ENCODE results near the gene ABCC11.
A peak's percentile ranks its signal among the peaks of the same experiment; 100 is the strongest.
"Not testable (repeated sequence)": the region's sequence is repeated elsewhere in the genome, so short reads cannot be mapped to it uniquely, and the experiment has no call there.

The ABCC11 gene

GRCh38 chr16:48271728-48272127 lies 24.4 kb upstream of the ABCC11 start:
- no peaks in the 10 kb centered on the region for H3K9me3 Mint-ChIP-seq
- H3K27ac Mint-ChIP-seq: no peak overlapping the region
- no peaks in the 10 kb centered on the region for H3K27me3 Mint-ChIP-seq
- H3K36me3 Mint-ChIP-seq (ENCODE audit: low read depth): peaks cover 37% of the 10 kb centered on the region
- H3K4me3 Mint-ChIP-seq: no peak overlapping the region
- no peaks in the 10 kb centered on the region for H3K4me1 Mint-ChIP-seq (ENCODE audit: low read depth)

DNA sequence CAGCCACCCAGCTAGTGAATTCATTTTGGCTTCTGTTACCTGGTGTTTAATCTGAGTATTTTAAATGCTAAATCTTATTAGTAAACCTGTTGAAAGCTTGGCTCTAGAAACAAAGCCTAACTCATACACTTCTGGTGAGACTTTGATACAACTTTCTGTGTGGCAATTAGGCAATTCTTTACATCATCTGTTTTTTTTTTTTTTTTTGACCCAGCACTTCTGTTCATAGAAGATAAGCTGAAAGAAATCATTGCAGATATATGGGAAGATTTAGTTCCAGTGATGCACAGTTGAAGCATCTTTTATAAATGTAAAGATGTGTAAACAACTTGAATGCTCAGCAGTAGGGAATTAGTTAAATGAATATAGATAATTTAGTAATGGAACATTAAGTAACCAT lies 21.7 kb upstream of the ABCC11 start:
- no peaks in the 10 kb centered on the region for H3K4me1 Mint-ChIP-seq (ENCODE audit: low read depth)
- H3K9me3 Mint-ChIP-seq: no peaks in the 10 kb centered on the region
- H3K27me3 Mint-ChIP-seq: no peaks in the 10 kb centered on the region
- H3K4me3 Mint-ChIP-seq: no peak overlapping the region
- H3K27ac Mint-ChIP-seq: peak overlapping the region; percentile 9
- peaks cover 38% of the 10 kb centered on the region for H3K36me3 Mint-ChIP-seq (ENCODE audit: low read depth)

GRCh38 chr16:48262631-48263030 lies 15.3 kb upstream of the ABCC11 start:
- Mint-ChIP-seq H3K27me3 (no peaks in the 10 kb centered on the region), H3K4me1 (ENCODE audit: low read depth) (no peaks in the 10 kb centered on the region), H3K9me3 (no peaks in the 10 kb centered on the region), H3K27ac (no peak overlapping the region), H3K36me3 (ENCODE audit: low read depth) (peaks cover 74% of the 10 kb centered on the region), H3K4me3 (no peak overlapping the region)

DNA sequence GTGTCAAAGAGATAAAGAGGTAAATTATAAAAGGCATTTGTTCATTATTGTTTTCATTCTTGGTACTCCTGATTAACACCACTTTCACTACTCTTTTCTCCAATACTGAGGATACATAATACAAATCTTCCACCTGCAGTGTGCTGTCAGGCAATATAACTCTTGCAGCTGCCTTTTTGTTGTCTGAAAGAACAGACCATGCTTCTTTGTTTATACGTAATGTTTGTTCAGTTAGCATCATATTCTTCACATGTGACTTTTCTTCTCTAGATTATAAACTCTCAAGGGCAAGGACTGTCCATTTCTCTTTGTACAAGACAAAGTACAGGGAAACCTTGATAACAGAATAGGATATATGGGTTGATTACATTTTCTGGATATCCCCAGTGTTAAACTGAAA lies 14.2 kb upstream of the ABCC11 start:
- Mint-ChIP-seq H3K4me3 (no peak overlapping the region), H3K27ac (no peak overlapping the region), H3K4me1 (ENCODE audit: low read depth) (no peaks in the 10 kb centered on the region), H3K9me3 (no peaks in the 10 kb centered on the region), H3K27me3 (no peaks in the 10 kb centered on the region), H3K36me3 (ENCODE audit: low read depth) (peaks cover 73% of the 10 kb centered on the region)

DNA sequence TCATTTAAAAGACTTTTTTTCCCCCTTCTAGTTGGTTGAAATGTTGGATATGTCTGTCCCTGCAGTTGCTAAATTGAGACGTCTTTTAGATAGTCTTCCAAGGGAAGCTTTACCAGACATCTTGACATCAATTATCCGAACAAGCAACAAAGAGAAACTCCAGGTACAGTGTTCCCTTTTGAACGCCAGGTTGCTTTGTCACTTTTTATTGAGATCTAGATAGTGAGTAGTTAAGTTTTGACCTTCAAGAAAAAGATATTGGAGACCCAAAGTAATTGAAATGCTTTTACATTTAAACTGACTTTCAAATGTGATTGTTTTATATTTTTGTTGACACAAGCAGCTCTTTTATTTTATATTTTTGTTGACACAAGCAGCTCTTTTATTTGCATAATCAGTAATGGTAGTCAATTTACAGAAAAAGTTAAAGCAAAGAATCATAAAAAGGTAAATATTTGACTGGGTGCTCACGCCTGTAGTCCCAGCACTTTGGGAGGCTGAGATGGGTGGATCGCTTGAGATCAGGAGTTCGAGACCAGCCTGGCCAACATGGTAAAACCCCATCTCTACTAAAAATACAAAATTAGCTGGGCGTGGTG lies 9.3 kb upstream of the ABCC11 start:
- peaks cover 67% of the 10 kb centered on the region for H3K36me3 Mint-ChIP-seq (ENCODE audit: low read depth)
- H3K9me3 Mint-ChIP-seq: no peaks in the 10 kb centered on the region
- no peaks in the 10 kb centered on the region for H3K27me3 Mint-ChIP-seq
- no peaks in the 10 kb centered on the region for H3K4me1 Mint-ChIP-seq (ENCODE audit: low read depth)
- no peak overlapping the region for H3K27ac Mint-ChIP-seq
- no peak overlapping the region for H3K4me3 Mint-ChIP-seq

GRCh38 chr16:48252013-48252412 lies 4.7 kb upstream of the ABCC11 start:
- H3K4me3 Mint-ChIP-seq: no peak overlapping the region
- no peaks in the 10 kb centered on the region for H3K9me3 Mint-ChIP-seq
- H3K36me3 Mint-ChIP-seq (ENCODE audit: low read depth): peaks cover 40% of the 10 kb centered on the region
- no peaks in the 10 kb centered on the region for H3K27me3 Mint-ChIP-seq
- H3K27ac Mint-ChIP-seq: no peak overlapping the region
- H3K4me1 Mint-ChIP-seq (ENCODE audit: low read depth): peaks cover 18% of the 10 kb centered on the region

DNA sequence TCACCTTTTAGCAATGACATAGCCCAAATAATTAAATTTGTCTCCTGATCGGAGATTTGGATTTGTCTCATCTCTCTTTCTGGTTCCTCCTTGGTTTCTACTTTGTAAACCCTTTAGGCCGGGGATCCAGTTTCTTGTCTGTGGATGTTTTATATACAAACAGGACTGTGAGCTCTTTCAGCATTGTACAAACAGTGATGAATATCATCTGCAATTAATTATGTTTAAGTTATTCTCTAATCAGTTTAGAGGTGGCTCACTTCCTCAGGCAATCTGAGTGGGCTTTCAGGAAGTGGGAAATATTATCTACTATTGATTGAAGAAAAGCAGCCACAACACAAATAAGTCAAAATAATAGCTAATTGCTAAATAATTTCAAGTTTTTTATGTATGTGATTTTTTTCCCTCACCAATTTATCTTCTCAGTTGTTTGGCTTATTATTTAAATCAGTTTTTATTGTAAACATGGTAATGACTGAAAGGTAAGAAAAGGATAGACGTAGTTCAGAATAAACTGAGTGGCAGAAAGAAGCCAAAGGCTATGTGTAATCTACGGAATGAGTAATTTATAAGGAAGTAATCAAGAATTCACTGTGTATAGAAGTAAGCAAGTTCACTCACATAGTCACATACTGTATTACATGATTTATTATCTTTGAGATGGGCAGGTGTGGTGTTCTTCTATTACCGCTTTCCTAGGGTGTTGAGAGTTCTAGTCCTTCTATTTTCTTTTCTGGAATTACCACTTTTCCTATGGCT lies 3.4 kb upstream of the ABCC11 start:
- H3K4me3 Mint-ChIP-seq: no peak overlapping the region
- peaks cover 29% of the 10 kb centered on the region for H3K36me3 Mint-ChIP-seq (ENCODE audit: low read depth)
- H3K27me3 Mint-ChIP-seq: no peaks in the 10 kb centered on the region
- H3K27ac Mint-ChIP-seq: no peak overlapping the region
- no peaks in the 10 kb centered on the region for H3K9me3 Mint-ChIP-seq
- peaks cover 29% of the 10 kb centered on the region for H3K4me1 Mint-ChIP-seq (ENCODE audit: low read depth)

DNA sequence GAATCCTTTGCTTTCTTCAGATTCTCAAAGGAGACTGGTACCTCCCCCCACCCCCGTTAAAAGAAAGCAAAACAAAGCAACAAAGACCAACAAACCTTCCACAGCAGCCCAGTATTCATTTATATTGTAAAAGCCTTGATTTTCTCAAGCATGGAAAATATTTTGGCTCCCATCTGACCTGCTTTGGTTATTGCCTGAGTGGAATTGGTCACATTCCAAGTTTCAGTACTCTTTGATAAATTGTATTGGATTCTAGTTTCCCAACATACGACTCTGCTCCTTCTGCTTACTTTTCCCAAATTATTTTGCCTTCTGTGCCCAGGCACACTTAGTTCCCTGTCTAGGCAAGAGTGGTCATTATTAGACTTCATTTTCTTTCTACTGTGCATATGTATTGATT lies 1.3 kb downstream of the ABCC11 start:
- no peak overlapping the region for H3K27ac Mint-ChIP-seq
- H3K9me3 Mint-ChIP-seq: no peaks in the 10 kb centered on the region
- no peaks in the 10 kb centered on the region for H3K27me3 Mint-ChIP-seq
- peaks cover 37% of the 10 kb centered on the region for H3K4me1 Mint-ChIP-seq (ENCODE audit: low read depth)
- peak overlapping the region; percentile 98 for H3K4me3 Mint-ChIP-seq
- H3K36me3 Mint-ChIP-seq (ENCODE audit: low read depth): peaks cover 10% of the 10 kb centered on the region

DNA sequence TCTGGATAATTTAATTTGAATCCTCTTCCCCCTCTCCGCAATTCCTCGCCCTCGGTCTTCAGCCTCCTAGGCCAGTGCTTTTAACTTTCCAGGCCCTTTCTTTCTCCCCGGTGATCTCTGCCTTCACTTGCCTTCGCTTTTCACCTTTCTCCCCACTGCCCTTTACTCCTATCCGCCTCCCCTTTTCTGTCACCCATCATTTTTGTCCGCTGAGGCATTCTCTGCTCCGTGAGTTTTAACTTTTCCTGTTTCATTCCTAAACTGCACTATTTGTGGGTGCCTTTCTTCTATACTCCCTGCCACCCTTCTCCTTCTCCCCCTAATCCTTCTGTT lies 2.5 kb downstream of the ABCC11 start:
- peaks cover 5% of the 10 kb centered on the region for H3K9me3 Mint-ChIP-seq
- peaks cover 10% of the 10 kb centered on the region for H3K36me3 Mint-ChIP-seq (ENCODE audit: low read depth)
- peaks cover 1% of the 10 kb centered on the region for H3K27me3 Mint-ChIP-seq
- H3K27ac Mint-ChIP-seq: peak overlapping the region; percentile 95
- H3K4me1 Mint-ChIP-seq (ENCODE audit: low read depth): peaks cover 30% of the 10 kb centered on the region
- H3K4me3 Mint-ChIP-seq: peak overlapping the region; percentile 98

DNA sequence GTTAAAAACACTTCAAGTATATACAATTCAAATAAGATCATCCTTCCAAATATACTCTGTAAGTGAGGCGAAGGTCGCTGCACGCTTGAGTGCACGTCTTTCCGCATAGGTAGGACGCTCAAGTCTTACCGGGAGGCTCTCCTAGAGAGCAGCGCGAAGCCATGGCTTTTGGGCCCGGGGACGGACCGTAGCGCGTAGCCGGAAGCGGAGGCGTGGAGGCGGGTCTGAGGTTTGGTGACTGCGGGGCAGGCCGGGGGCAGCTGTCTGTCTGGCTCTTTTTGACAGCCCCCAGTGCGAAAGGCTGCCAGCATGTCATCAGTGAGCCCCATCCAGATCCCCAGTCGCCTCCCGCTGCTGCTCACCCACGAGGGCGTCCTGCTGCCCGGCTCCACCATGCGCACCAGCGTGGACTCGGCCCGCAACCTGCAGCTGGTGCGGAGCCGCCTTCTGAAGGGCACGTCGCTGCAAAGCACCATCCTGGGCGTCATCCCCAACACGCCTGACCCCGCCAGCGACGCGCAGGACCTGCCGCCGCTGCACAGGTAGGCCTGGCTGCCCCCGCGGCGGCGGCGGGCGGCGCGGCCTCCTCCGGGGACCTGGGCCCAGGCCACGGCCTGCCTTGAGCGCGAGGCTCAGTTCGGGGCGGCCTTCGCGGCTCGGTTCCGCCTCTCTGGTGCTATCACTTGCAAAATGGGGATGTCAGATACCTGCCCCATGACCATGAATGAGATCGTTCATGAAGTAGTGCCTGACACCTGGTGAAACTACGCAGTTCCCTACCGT lies 3.1 kb downstream of the ABCC11 start, which contains the start of gene LONP2:
Gene LONP2 (plus strand): TSS at position 221 of the 783 bp plus-strand sequence. CDS start 89 bp downstream, at position 310.
- Mint-ChIP-seq H3K36me3 (ENCODE audit: low read depth) (peaks cover 10% of the 10 kb centered on the region), H3K27me3 (peaks cover 6% of the 10 kb centered on the region), H3K9me3 (peaks cover 6% of the 10 kb centered on the region), H3K4me3 (peak within 1 kb of the TSS; percentile 98), H3K4me1 (ENCODE audit: low read depth) (peaks cover 30% of the 10 kb centered on the region), H3K27ac (peak within 1 kb of the TSS; percentile 95)

DNA sequence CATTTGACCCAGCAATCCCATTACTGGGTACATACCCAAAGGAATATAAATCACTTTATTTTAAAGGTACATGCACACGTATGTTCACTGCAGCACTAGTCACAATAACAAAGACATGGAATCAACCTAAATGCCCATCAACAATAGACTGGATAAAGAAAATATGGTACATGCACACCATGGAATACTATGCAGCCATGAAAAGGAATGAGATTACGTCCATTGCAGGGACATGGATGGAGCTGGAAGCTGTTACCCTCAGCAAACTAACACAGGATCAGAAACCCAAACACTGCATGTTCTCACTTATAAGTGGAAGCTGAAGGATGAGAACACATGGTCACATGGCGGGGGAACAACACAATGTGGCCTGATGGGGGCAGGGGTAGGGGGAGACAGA lies 7.2 kb downstream of the ABCC11 start:
- H3K27ac Mint-ChIP-seq; H3K4me3 Mint-ChIP-seq; H3K36me3 Mint-ChIP-seq (ENCODE audit: low read depth); H3K4me1 Mint-ChIP-seq (ENCODE audit: low read depth); H3K27me3 Mint-ChIP-seq; H3K9me3 Mint-ChIP-seq: not testable (repeated sequence)

DNA sequence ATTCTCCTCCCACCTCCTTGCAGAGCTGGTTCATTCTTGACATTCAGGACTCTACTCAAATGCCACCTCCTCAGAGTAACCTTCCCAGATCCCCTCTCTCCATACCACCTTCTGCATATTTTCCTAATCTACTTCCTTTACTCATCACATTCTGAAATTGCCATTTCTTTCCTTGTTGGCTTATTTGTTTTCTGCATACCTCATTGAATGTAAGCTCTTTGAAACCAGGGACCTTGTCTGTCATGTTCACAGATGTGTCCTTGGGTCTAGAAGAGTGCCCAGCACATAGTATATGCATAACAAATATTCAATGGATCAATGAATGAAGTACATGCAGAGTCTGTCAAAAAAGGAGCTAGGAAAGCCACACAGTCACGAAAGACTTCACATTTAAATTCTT lies 11.1 kb downstream of the ABCC11 start:
- Mint-ChIP-seq H3K9me3 (peaks cover 6% of the 10 kb centered on the region), H3K27me3 (peaks cover 6% of the 10 kb centered on the region), H3K27ac (no peak overlapping the region), H3K4me3 (no peak overlapping the region), H3K36me3 (ENCODE audit: low read depth) (no peaks in the 10 kb centered on the region), H3K4me1 (ENCODE audit: low read depth) (peaks cover 19% of the 10 kb centered on the region)

- Mint-ChIP-seq H3K27ac (no peak overlapping the region), H3K27me3 (peaks cover 6% of the 10 kb centered on the region), H3K4me1 (ENCODE audit: low read depth) (peaks cover 19% of the 10 kb centered on the region), H3K36me3 (ENCODE audit: low read depth) (no peaks in the 10 kb centered on the region), H3K4me3 (no peak overlapping the region), H3K9me3 (peaks cover 6% of the 10 kb centered on the region)
Measured at GRCh38 chr16:48235556-48236136, 11.7 kb downstream of the ABCC11 start.

DNA sequence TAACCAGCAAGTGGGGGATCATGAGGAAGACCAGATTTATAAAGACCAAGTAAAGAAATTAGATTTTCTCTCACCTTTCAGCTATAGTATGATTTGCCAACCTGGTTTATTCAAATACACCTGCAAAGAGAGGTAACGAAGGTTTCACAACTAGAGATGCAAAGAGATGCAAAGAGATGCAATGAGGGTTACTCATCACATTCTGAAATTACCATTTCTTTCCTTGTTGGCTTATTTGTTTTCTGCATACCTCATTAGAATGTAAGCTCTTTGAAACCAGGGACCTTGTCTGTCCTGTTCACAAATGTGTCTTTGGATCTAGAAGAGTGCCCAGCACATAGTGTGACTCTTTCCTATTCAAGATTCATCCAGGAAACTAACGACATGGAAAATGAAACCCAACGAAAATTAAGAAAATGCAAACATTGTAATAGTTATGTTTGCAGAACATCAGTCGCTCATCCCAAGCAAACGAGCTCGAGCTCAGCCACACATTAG lies 12.2 kb downstream of the ABCC11 start:
- Mint-ChIP-seq H3K27ac (no peak overlapping the region), H3K27me3 (peaks cover 7% of the 10 kb centered on the region), H3K4me1 (ENCODE audit: low read depth) (peaks cover 19% of the 10 kb centered on the region), H3K9me3 (peaks cover 4% of the 10 kb centered on the region), H3K4me3 (no peak overlapping the region), H3K36me3 (ENCODE audit: low read depth) (no peaks in the 10 kb centered on the region)

DNA sequence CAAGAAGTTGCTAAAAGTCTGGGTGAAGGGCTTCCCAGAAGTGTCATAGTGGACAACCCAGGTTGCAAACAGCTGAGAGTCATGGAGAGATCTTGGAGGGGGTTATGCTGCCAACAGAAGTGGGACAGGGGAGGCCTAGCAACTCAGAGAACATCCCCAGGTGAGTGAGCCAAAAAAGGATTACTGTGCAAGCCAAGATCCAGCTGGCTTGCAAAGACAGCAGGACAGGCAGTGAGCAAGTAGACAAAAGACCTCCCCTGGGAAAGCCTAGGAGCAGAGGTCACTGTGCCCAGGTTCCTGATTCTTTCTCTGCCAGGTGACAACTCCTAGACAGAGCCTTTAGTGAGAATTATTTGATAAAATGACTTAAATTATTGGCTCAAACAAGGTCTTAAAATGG lies 12.7 kb downstream of the ABCC11 start:
- Mint-ChIP-seq H3K4me3 (no peak overlapping the region), H3K9me3 (no peaks in the 10 kb centered on the region), H3K27ac (no peak overlapping the region), H3K4me1 (ENCODE audit: low read depth) (peaks cover 19% of the 10 kb centered on the region), H3K27me3 (peaks cover 8% of the 10 kb centered on the region), H3K36me3 (ENCODE audit: low read depth) (no peaks in the 10 kb centered on the region)
